Epithelial cell of proximal tubule (primary cell): ENCODE results near the gene KASH5. TPM values are rescaled to one million over a fixed set of nuclear protein-coding genes. Genes with fewer than 3 reads are reported as not detected.
"Not testable (repeated sequence)": the region's sequence is repeated elsewhere in the genome, so short reads cannot be mapped to it uniquely, and the experiment has no call there.

Source experiments
- DNase-seq: peaks from one replicate; pipeline ENCODE4 v3.0.0-alpha.2; 2011; ENCODE audit warnings: low read depth
- H3K4me3 ChIP-seq: 2 replicates; pipeline ENCODE4 v1.5.1; 2011; ENCODE audit warnings: low read depth, mild to moderate bottlenecking, low read length
- CTCF ChIP-seq: conservative IDR thresholded peaks from 2 replicates; pipeline ENCODE4 v1.5.1; 2012; ENCODE audit warnings: low read depth, mild to moderate bottlenecking, low read length
- total RNA-seq: library from RNA; depleted of rRNA; stranded (reverse); fragments of >200 nt; gene quantifications from 2 replicates; pipeline ENCODE4 v1.2.3, GENCODE V29; 2015

The KASH5 gene
- total RNA-seq, 1 donor from 2014 or later, result 0.06 TPM

DNA sequence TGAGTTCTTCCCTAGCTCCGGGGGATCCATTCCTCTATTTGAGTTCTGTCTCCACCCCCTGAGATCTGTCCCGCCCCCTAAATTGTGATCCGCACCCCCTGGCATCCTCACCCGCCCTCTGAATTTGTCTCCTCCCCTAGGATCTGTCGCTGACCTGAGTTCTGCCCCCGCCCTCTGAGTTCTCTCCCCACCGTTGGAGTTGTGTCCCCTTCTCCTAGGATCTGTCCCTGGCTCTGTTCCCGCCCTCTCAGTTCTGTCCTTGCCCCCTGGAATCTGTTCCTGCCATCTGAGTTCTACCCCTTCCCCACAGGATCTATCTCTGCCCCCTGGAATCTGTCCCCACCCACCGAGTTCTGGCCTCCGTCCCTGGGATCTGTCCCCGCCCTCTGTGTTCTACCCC lies 54.3 kb downstream of the KASH5 start:
- TF ChIP-seq CTCF, result no peak
- H3K4me3 ChIP-seq, result peak overlapping the region; percentile 69
- no peak for DNase-seq

GRCh38 chr19:49442771-49443365 lies 54.8 kb downstream of the KASH5 start:
- DNase-seq, result no peak
- H3K4me3 ChIP-seq, result peak overlapping the region; percentile 69
- TF ChIP-seq CTCF, result no peak

DNA sequence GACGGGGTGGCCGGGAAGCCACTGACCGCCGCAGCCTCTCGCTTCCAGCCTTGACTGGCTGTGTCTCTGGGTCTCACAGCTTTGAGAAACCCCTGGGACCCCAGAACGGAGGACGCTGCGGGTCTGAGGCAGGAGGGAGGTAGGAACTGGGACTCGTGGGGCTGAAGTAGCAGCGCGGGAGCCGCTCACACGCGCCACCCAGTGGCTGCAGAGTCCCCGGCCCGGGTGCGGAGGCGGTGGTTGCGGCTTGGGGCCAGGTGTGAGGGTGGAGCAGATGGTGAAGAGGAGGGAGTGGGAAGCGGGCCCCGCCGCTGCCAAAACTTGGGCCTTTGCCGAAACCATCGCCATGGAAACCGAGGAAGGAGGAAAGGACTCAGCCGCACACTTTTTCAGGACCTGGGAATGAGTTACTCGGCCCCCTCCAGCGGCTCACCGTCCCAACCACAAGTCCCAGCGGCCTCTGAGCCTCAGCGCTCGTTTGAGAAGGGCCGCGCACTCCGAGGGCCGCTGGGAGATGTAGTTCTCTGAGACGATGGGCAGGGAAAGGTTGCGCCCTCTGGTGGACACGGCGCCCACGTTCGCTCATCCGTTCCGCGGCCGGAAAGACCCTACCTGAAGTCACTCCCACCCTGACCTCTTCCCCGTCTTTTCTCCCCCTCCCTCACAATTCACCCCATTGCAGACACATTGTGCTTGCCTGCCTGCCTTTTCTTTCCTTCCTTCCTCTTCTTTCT lies 55.5 kb downstream of the KASH5 start:
- H3K4me3 ChIP-seq, result peak overlapping the region; percentile 69
- DNase-seq, result peak; percentile 45
- TF ChIP-seq CTCF, result peak; percentile 68

- H3K4me3 ChIP-seq, result peak overlapping the region; percentile 69
- not testable (repeated sequence) for DNase-seq
Observed at GRCh38 chr19:49444100-49444700, 56.2 kb downstream of the KASH5 start.

- no peak overlapping the region for H3K4me3 ChIP-seq
- no peak for DNase-seq
- TF ChIP-seq CTCF, result no peak
Observed at GRCh38 chr19:49445997-49446396, 57.9 kb downstream of the KASH5 start.

DNA sequence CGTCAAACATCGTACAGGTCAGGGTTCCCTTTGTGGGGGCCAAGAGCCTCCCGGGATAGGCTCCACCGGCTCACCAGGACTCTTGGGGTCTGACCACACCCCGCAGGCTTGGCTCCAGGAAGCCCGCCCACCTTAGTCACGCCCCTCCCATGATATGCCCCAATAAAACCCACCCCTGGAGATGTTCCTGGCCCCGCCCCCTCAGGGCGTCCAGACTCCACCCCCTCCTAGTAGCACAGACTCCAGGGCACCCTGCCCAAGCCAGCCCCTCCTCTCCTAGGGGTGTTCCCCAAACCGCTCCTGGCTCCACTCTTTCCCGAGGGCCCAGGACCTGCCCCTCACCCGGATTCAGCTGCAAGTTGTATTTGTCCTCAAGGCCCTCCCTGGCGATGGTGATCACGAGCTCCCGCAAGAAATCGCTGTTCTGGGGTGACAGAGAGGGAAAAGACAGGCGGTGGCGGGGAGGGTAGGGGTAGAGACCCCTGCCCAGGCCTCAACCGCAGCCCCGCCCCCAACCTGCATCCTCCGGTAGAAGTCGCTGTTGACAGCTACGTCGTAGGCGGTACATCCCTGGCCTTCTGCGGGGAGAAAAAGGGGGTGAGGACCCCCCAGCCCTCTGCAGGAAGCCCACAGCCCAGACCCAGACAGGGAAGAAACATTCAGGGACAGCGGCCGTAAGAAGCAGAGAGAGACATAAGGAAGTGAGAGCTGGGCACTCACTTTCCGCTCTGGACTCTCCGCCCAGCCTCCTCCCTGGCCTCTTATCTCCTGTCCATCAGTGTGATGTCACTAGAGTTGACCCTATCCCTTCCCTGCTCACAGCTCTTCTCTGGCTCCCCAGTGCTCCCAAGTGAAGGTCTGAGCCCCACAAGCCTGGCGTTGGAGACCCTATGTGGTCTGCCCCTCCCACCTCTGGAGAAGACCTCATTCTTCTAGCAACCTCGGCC lies 59.7 kb downstream of the KASH5 start:
- H3K4me3 ChIP-seq, result no peak overlapping the region
- TF ChIP-seq CTCF, result no peak
- DNase-seq, result no peak

DNA sequence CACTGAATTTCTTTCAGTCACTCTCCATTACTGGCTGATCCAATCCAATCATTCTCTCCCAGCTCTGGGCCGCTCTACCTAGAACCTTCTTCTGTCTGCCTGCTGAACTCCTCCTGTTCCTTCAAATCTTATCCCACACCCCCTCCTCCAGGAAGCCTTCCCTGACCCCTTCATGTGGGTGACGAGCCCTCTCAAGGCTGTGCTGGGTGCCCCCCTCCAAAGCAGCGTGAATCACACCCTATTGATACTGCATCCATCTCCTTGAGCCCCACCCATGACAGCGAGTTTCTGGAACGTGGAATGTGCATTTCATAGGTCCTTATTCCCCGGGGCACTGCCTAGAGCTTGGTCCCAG lies 60.4 kb downstream of the KASH5 start:
- no peak for TF ChIP-seq CTCF
- DNase-seq, result no peak

More for the DNA sequence above, 60.4 kb downstream of the KASH5 start:
- H3K4me3 ChIP-seq, result no peak overlapping the region
